Left hindlimb (tissue), 1 donor: ENCODE results near the gene TRIP11.
"Not testable (repeated sequence)": the region's sequence is repeated elsewhere in the genome, so short reads cannot be mapped to it uniquely, and the experiment has no call there.

Experiments used
- DNase-seq: peaks from one replicate; pipeline ENCODE4 v3.0.0-alpha.2; 2018

TRIP11 gene

DNA sequence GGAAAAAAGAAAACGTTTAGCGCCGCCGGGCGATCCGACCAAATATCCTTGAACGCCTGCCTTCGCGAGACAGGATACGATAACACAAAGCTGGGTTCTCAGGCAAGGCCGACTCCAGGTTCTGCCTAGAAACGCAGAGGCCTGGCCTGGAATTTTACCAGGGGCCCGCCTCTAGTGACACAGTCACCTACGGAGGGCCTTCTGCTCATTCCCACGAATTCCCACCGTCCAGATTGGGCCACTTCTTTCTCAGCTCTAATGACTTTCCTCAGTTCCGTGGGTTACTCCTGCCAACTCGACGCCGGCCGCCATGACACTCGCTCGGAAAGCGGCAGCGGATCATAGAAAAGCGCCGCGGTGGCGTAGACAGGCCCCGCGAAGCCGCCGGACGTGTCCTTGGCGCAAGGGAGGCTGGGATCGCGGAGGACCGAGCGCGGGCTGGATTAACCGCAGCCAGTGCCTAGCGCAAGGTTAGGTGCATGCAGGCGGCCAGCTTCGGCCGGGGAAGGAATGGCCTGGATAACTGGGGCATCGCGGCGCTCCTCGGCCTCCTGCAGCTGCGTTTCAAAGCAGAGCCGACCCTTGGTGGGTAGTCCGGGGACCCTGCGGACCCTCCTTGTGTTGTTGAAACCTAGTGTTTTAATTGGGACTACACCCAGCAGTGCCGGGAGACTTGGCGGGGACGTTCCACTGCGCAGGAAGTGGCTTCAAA lies at the start of gene TRIP11:
Gene TRIP11 (minus strand): TSS at position 341 of the 712 bp plus-strand sequence. CDS start 374 bp downstream, outside the sequence.
- DNase-seq, result peak; percentile 96

DNA sequence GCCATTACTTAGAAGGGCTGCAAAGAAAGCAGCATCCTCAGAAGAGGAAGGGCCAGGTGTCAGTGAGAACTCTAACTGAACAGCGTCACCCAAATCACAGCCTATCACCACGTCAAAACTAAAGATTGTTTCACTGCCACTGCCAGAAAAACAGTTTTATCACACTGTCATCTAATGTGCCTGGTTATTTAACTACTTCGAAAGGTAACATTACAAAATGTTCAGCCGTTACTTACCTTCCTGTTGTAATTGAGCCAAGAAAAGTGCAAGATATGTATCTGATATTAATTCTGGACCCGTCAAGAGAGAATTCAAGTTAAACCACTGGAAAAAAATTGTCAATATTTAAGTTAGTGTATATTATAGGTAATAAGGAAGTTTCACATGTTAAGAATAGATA lies 48.6 kb upstream of the TRIP11 start:
- DNase-seq, result no peak

DNA sequence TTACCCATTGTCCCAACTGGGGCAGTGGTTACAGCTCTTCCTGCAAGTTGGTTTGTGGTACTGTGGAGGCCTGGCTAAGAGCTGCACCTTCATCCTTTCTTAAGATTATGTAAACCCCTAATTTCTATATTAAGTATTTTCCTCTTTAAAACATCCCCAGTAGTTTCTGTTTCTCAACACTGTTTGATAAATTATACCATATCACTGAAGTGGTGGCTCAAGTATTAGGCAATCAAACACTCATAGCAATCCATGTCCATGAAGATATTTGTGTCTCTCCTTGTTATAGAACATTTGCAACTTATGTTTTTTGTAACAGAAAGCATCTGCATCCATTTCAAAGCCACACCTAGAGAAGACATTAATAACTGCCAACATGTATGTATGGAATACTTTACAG lies 34.7 kb upstream of the TRIP11 start:
- no peak for DNase-seq

DNA sequence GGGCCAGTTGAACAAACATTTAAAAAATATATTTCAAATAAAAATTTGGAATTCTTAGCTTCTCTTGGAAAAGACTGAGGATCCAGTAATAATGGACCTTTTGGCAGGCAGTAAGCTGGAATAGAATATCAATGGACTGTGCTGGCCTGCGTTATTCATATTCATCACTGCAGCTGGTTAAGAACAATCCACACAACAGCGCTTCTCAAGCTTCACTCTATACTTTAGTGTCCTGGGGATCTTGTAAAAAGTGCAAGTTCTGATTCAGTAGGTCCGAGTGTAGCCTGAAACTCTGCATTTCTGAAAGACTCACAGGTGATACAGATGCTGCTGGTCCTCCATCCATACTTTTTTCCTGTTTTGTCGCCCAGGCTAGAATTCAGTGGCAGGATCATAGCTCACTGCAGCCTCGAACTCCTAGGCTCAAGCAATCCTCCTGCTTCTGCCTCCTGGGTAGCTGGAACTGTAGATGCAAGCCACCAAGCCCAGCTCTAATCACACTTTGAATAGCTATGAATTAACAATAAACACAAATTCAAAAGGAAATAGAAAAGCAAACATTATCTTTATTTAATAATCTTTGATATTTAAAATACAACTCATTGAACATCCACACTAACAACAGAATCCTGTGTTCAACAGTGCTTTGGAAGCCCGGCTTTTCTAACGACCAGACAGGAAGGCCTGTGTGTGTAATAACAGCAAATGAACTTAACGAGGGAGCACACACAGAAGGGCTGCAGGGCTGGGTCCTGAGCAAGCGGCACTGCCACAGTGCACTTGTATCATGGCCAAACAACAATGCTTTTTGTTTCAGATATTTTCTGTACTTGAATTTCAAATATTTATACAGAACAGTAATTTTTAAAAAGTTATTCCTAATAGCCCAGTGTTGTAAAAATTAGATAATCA lies 18.4 kb upstream of the TRIP11 start:
- no peak for DNase-seq

DNA sequence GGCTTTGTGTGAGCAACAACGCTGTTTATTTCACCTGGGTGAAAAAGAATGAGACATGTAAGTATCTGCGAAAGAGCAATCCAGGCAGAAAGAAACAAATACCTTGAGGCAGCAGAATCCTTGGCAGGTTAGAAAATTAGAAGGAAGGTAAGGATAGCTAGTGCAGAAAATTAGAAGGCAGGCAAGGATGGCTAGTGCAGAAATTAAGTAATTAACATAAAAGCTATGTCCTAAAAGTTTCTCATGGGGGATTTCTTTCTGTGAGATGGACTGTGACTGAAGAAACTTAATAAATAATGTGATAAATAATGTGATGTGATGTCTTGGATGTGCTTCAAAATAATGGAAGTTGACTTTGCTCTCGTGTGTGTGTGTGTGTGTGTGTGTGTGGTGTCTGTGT lies 9.9 kb upstream of the TRIP11 start:
- no peak for DNase-seq

DNA sequence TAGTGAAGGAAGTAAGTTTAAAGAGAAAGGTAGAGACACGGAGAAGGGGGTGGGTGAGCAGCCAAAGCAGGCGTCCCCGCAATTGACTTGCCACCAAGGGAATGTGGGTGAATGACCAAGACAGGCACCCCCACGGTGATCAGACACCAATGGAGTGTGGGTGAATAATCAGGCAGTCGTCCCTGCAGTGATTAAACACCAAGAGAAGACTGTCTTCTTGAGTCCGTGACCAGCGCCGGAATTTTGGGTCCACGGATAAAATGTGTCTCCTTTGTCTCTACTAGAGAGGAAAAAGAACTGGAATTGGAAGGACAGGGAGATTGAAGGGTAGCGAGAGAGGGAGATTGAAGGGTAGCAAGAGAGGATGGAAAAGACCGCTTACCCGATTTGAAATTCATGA lies 9.4 kb upstream of the TRIP11 start:
- not testable (repeated sequence) for DNase-seq

DNA sequence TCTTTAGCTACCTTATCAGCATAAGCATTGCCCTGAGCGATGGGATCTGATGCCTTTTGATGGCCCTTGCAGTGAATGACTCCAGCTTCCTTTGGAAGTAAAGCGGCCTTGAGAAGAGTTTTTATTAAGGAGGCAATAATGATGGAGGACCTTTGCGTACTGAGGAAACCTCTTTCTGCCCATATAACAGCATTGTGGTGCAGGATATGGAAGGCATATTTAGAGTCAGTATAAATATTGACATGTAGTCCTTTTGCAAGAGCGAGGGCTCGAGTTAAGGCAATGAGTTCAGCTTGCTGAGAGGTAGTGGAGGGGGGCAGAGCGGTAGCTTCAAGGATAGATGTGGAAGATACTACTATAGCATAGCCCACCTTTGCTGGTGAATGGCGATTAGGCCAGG lies 6.0 kb upstream of the TRIP11 start:
- DNase-seq, result not testable (repeated sequence)

DNA sequence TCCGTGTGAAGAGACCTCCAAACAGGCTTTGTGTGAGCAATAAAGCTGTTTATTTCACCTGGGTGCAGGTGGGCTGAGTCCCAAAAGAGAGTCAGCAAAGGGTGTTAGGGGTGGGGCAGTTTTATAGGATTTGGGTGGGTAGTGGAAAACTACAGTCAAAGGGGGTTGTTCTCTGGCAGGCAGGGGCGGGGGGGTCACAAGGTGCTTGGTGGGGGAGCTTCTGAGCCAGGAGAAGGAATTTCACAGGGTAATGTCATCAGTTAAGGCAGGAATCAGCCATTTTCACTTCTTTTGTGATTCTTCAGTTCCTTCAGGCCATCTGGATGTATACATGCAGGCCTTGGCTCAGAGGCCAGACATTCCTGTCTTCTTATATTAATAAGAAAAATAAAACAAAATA lies 1.9 kb upstream of the TRIP11 start:
- DNase-seq, result not testable (repeated sequence)

DNA sequence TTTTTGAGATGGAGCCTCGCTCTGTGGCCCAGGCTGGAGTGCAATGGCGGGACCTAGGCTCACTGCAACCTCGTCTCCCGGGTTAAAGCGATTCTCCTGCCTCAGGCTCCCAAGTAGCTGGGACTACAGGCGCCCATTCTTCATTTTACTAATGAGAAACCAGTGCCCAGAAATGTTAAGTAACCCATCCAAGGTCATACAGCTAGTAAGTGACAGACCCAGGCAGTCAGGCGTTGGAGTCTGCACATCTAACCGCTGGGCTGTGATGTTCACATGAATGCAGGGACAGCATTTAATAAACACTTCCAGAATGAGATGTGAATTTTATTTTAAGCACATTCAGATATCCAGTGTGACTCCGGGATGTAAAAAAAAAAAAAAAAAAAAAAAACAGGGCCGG lies 1.3 kb upstream of the TRIP11 start:
- no peak for DNase-seq

DNA sequence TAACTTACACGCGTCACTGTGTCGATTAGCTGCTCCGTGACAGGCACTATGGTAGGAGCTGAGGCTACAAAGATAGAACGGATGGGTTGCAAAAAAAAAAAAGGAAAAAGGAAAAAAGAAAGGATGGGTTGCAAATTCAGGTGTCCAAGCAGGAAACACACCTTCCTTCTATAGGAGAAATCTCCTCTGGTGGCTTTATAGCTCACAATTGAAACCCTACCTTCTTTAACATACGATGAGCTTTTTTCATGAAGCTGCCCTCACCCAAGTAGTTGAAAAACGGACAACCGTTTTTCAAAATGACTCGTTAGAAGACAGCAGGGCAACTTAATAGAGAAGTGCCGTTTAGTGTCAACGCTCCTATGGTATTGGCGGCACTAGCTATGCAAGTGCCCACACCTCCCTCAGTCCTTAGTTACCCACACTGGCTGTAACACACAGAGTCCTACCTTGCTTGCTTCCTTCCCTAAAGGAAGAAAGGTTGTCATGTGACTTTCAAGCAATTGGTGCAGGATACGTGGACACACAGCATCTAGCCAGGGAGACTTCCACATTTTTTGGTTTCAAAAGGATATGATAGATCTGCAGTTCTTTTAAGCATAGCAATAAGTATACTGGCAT lies 682 bp upstream of the TRIP11 start:
- DNase-seq, result no peak

DNA sequence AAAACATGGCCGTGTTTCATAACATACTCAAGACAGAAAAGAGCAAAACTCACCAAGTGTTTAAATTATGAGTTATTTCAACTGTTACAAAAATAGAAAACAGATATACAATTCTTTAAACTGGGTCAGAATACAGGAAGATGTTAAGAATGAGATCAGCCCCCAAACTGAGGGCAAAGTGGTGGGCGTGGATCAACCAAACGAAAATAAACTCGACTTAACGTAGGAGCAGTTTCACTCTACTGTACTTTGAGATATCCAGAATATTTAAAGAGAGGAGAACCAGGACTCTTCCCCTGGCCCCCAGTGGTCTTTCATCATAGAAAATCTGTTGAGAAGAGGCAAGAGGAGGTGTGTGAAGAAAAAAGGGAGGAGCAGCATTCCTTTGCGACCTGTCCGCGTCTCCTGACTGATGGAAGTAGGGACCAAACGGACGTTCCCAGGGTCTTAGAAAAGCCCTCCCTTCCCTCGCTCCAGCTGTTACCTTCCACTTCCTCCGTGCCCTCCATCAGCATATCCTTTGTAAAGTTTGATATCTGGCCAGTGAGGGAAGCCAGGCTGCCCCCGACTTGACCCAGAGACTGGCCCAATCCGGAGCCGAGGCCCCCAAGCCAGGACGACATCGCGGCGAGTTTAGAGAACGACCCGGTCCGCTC lies 668 bp downstream of the TRIP11 start:
- DNase-seq, result peak; percentile 79

DNA sequence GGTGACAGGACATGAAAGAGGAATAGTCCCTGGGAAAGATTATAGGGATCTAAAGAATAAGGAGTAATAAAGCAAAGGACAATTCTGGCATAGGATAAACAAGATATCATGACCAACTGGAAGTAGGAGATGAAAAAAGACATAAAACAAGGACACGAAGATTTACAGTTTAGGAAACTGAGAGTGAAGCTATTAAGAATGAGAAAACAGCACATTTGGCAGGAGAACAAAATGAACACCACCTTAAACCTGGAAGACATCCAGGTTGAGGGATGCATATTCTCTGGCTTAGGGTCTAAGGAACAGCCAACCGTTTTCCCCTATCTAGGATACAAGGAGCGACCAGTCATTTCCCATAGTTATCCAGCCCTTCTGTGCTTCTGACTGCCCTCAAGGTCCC lies 1.9 kb downstream of the TRIP11 start:
- no peak for DNase-seq

DNA sequence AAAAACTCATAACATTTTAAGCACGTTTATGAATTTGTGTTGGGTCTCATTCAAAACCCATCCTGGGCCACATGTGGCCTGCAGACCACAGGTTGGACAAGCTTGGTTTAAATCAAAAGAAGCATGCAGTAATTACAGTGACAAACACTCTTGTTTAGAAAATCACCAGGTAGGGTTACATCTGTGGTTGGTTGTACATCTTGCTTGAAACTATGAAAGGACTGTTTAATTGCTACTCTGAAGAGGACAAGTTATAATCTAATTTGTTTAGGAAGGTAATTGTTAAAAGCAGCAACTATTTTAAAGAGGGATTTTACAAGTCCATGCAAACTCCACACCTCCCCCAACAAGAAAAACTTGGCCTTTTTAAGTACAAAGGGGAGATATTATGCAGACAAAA lies 4.0 kb downstream of the TRIP11 start:
- DNase-seq, result no peak

DNA sequence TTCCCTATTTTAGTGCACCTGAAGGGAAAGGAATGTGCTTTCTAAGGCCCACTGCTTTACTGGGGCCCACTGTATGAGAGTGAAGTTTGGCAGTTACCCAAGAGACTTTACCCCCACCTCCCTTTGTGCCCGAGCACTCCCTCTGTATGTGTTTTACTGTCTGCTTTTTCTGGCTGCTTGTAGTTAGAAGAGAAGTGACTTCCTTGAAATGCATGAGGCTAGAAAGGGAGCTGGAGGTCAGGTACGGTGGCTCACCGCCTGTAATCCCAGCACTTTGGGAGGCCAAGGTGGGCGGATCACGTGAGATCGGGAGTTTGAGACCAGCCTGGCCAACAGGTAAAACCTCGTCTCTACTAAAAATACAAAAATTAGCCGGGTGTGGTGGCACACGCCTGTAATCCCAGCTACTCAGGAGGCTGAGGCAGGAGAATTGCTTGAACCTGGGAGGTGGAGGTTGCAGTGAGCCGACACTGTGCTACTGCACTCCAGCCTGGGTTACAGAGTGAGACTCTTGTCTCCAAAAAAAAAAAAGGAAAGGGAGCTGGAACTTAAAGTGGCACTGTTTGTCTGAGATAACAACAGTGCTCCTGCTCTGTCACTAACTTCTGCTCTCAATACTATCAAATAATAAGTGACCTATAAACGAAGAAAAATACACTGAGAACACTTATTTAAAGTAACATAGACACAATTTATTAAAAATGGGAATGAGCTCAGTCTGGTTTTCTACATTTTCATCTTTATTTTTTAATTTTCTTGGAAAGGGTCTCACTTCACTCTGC lies 5.8 kb downstream of the TRIP11 start:
- no peak for DNase-seq

DNA sequence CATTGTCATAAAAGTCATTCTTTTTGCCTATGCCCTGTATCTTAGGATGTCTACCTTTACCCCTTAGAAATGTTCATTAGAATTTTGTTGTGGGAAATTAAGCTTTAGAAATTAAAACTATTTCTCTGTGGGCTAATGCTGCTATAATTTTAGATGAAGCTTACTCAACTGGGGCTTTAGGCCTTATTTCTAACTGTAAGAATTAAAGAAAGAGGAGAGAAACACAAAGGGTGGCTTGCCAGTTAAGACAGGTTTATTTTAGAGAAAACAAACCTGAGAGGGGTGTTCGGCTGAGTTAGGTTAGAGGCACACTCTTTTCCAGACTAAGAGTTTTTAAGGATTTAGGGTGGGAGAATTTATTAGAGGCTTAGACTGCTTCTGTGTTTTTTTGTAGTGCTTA lies 6.4 kb downstream of the TRIP11 start:
- no peak for DNase-seq

DNA sequence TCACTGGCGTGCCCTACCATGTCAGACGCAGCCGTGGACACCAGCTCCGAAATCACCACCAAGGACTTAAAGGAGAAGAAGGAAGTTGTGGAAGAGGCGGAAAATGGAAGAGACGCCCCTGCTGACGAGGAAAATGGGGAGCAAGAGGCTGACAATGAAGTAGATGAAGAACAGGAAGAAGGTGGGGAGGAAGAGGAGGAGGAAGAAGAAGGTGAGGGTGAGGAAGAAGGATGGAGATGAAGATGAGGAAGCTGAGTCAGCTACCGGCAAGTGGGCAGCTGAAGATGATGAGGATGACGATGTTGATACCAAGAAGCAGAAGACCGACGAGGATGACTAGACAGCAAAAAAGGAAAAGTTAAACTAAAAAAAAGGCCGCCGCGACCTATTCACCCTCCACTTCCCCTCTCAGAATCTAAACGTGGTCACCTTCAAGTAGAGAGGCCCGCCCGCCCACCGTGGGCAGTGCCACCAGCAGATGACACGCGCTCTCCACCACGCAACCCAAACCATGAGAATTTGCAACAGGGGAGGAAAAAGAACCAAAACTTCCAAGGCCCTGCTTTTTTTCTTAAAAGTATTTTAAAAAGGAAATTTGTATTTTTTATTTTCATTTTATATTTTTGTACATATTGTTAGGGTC lies 13.2 kb downstream of the TRIP11 start:
- no peak for DNase-seq

DNA sequence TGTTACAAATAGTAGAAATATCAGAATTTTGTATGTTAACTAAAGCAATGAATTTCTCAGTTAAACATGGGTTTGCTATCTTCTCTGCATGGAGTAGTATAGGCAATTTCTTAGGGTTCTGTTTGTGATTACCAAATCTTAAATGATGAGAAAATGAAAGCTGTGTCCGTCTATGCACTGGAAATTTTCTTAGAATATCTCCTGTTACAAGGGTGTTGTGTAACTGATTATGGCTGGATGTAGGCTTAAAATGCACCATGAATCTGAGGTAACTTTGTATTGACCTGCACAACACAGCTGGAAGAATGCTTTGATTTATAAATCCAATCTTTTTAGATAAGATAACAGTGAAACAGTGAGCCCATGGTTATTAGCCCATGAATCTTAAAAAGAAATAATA lies 17.8 kb downstream of the TRIP11 start:
- no peak for DNase-seq

DNA sequence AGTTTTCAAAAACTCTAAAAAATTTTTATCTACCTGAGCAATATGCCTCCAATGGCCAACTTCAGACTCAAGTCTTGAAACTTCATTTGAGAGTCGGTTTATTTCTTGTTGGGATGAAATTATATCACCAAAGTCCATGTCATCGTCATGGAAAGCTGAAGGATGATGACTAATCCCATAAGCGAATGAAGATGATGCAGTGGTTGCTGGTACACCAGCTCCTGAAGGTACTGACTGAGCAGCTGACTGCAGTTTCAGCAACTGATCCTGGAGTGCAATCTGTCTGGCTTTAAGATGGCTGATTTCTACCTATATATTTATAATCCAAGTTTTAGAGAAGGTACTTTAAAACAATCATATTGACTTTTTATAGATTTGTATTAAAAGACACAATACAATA lies 18.3 kb downstream of the TRIP11 start:
- DNase-seq, result no peak

DNA sequence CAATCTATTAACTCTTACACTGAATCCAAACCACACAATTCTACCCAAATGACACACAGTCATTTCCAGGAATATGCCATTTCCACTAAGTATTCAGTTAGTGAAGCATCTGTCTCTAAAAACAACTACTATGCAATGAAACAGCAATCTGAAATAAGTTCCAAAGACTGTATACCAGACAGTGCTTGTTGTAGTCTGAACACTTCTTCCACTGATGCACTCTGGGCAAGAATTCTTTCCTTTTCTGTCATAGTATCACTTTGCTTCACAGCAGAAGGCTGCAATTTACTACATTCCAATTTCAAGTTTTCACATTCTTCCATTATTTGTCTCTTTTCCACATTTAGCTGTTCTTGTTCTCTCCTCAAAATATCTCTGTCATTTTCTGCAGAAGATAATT lies 25.8 kb downstream of the TRIP11 start:
- DNase-seq, result no peak

DNA sequence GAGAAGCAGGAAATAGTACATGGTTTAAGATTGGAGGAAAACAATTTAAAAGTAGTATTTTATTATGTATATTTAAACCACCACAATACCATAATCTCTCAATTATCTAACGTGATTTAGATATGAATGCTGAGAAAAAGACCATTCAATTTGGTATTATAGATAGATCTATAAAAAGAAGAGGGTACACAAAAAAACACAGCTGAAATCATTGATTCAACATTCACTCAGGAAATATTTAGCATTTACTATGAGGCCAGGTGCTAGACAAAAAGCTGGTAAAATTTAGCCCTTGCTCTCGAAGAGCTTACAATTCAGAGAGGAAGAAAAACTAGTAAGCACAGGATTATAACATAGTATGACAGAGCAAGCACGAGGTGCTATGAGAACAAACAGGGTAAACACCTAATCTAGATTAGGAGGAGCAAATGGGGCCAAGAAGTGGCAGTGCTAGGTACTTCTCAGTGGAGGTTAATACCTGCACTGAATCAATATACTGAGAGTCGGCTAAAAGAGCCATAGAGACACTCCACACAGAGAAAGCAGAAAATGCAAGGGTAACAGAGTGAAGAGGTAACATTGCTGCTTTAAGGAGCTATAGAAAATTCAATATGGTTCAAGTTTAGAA lies 27.6 kb downstream of the TRIP11 start:
- no peak for DNase-seq

DNA sequence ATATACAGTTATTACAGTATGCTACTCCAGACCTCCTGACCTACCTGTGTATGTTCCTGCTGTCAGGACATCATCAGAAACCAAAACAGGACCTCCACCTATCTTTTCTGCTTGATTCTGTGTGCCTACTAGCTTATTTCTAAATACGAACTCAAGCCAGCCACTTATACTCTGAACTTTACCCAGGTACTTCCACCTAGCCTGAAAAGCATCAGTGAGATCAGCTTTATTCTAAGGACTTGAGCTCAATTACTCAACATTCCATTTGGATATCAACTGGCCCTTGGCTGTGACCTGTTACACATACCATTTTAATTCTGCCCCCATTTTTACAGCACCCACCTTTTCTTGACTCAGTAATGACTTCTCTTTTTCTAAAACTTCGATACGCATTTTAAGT lies 29.2 kb downstream of the TRIP11 start:
- no peak for DNase-seq
